K562 (cell line): ENCODE measurements around the gene PPP1R3E. TPM values are rescaled to one million over a fixed set of nuclear protein-coding genes. Genes with fewer than 3 reads are reported as not detected.

Experiments
- ATF7 ChIP-seq: fragments of 450-650 bp; IDR thresholded peaks from 2 replicates; pipeline ENCODE4 v1.7.1; 2014; ENCODE audit warnings: mild to moderate bottlenecking, moderate library complexity
- CBX2 ChIP-seq: fragments of 200-600 bp; sonication (generic); IDR thresholded peaks from one replicate; pipeline ENCODE4 v1.6.1; 2012; ENCODE audit warnings: mild to moderate bottlenecking, low read length, inconsistent platforms; ENCODE audit not compliant: insufficient read depth, poor library complexity, severe bottlenecking
- COPS2 ChIP-seq: fragments of 450-650 bp; conservative IDR thresholded peaks from 2 replicates; pipeline ENCODE4 v1.6.1; 2016; ENCODE audit warnings: mild to moderate bottlenecking, moderate library complexity
- CREM ChIP-seq: IDR thresholded peaks from 2 replicates; pipeline ENCODE4 v1.6.1; 2014; ENCODE audit warnings: antibody characterized with exemption, low read depth
- ESRRA ChIP-seq: fragments of 450-650 bp; IDR thresholded peaks from 2 replicates; pipeline ENCODE4 v1.6.1; 2014; ENCODE audit warnings: low read depth, mild to moderate bottlenecking, moderate library complexity, borderline replicate concordance
- HMG20A ChIP-seq: fragments of 450-650 bp; formaldehyde crosslinking; conservative IDR thresholded peaks from 2 replicates; pipeline ENCODE4 v1.4.0; 2020; ENCODE audit warnings: mild to moderate bottlenecking, mixed read lengths
- LCOR ChIP-seq: sonication (generic); formaldehyde crosslinking; IDR thresholded peaks from 2 replicates; pipeline ENCODE4 v1.8.0; 2022; ENCODE audit warnings: mild to moderate bottlenecking, missing genetic modification reagents
- MBD2 ChIP-seq: sonication (generic); IDR thresholded peaks from 2 replicates; pipeline ENCODE4 v1.6.1; 2016; ENCODE audit warnings: low read depth, borderline replicate concordance
- NELFE ChIP-seq: IDR thresholded peaks from 2 replicates; pipeline ENCODE4 v1.6.1; 2011; ENCODE audit warnings: mild to moderate bottlenecking; ENCODE audit not compliant: insufficient read depth, insufficient read length
- NR3C1 ChIP-seq: sonication (generic); formaldehyde crosslinking; IDR thresholded peaks from 2 replicates; pipeline ENCODE4 v1.8.1; 2022; ENCODE audit warnings: missing genetic modification reagents
- POLR2AphosphoS5 ChIP-seq: IDR thresholded peaks from 2 replicates; pipeline ENCODE4 v1.6.1; 2011; ENCODE audit warnings: mild to moderate bottlenecking, low read depth, low read length, moderate library complexity; ENCODE audit not compliant: control insufficient read depth, insufficient read depth
- ZBTB7A ChIP-seq: IDR thresholded peaks from 2 replicates; pipeline ENCODE4 v1.6.1; 2011; ENCODE audit warnings: low read depth, mild to moderate bottlenecking, low read length, moderate library complexity, borderline replicate concordance; ENCODE audit not compliant: control insufficient read depth
- ZNF253 ChIP-seq: fragments of 250-450 bp; sonication (Bioruptor Pico); conservative IDR thresholded peaks from 2 replicates; pipeline ENCODE4 v1.6.1; 2021; ENCODE audit warnings: mild to moderate bottlenecking
- ZNF764 ChIP-seq: fragments of 250-450 bp; sonication (Bioruptor Pico); IDR thresholded peaks from 2 replicates; pipeline ENCODE4 v1.4.0; 2020; ENCODE audit warnings: low read depth, mild to moderate bottlenecking, moderate library complexity
- polyA plus RNA-seq, 8 experiments: library from polyadenylated mRNA; depleted of rRNA in 4 of 8; stranded (reverse) in 5 of 8; unstranded in 3 of 8; fragments of >200 nt; fragmentation: Nextera tagmentation in 2 of 8; fragmentation: Illumina TruSeq in 1 of 8; extraction: Ambion mirVana in 2 of 8; extraction: Trizol in 1 of 8; gene quantifications; 2 replicates each; pipeline versions ENCODE4 v1.2.1 to v1.2.3, GENCODE V29; 2011 to 2014; ENCODE audit warnings: inconsistent platforms in 1 of 8, missing spikeins in 1 of 8
- total RNA-seq, 7 experiments: library from RNA; depleted of rRNA in 6 of 7; stranded (reverse); fragments of >200 nt in 6 of 7; fragmentation: Illumina TruSeq in 2 of 7; extraction: Trizol in 2 of 7; gene quantifications; 2 replicates each; pipeline versions ENCODE4 v1.2.1 to v1.2.3, GENCODE V29; 2011 to 2021; ENCODE audit warnings: low replicate concordance in 1 of 7
- TF ChIP-seq, protein P1 (sequence below), 3 experiments: IDR thresholded peaks in 2 of 3; conservative IDR thresholded peaks in 1 of 3; 2 replicates each; pipeline ENCODE4 v1.5.1; 2011 to 2012; ENCODE audit warnings: low read length in 3 of 3, mild to moderate bottlenecking in 3 of 3, control low read depth in 2 of 3, improper control_type of control experiment in 1 of 3, inconsistent platforms in 1 of 3, low read depth in 1 of 3, mixed read lengths in 1 of 3, moderate library complexity in 1 of 3; ENCODE audit not compliant: insufficient read depth in 2 of 3
- TF ChIP-seq, protein P2 (sequence below): sonication (generic); formaldehyde crosslinking; IDR thresholded peaks from 2 replicates; pipeline ENCODE4 v1.8.0; 2022; ENCODE audit warnings: missing genetic modification reagents, mild to moderate bottlenecking, moderate library complexity, borderline replicate concordance
- TF ChIP-seq, protein P3 (sequence below): sonication (generic); formaldehyde crosslinking; IDR thresholded peaks from 2 replicates; pipeline ENCODE4 v1.8.1; 2022; ENCODE audit warnings: missing genetic modification reagents
- TF ChIP-seq, protein P4 (sequence below), 2 experiments: fragments of 450-650 bp; IDR thresholded peaks; 2 replicates each; pipeline ENCODE4 v1.6.1; 2016

The PPP1R3E gene
- total and polyA plus RNA-seq, 9 of the 15 experiments (the other 6 are each of a cell fraction or from before 2014, with no cell fraction given), result 3.2 to 18.4 (median 7.6) TPM

GRCh38 chr14:23286020-23286901 is 16.4 kb downstream of the PPP1R3E start, which contains the start of gene HOMEZ (continued):
- TF ChIP-seq LCOR (CRISPR knock-in tag) (0 out of 2 replicates have a peak, but pooled peaks have one; percentile 23), MBD2 (peak; percentile 98), NELFE (no peak), ATF7 (peak; percentile 84), ZNF764 (CRISPR knock-in tag) (no peak), CBX2 (no peak), NR3C1 (CRISPR knock-in tag) (no peak), COPS2 (no peak), CREM (peak; percentile 69; the same call in 1 of the 2 replicates), ZNF253 (CRISPR knock-in tag) (no peak), POLR2AphosphoS5 (peak; percentile 73), ESRRA (peak; percentile 51), ZBTB7A (peak; percentile 47; the same call in 1 of the 2 replicates), HMG20A (CRISPR knock-in tag) (no peak)
- TF ChIP-seq, protein P1, sequence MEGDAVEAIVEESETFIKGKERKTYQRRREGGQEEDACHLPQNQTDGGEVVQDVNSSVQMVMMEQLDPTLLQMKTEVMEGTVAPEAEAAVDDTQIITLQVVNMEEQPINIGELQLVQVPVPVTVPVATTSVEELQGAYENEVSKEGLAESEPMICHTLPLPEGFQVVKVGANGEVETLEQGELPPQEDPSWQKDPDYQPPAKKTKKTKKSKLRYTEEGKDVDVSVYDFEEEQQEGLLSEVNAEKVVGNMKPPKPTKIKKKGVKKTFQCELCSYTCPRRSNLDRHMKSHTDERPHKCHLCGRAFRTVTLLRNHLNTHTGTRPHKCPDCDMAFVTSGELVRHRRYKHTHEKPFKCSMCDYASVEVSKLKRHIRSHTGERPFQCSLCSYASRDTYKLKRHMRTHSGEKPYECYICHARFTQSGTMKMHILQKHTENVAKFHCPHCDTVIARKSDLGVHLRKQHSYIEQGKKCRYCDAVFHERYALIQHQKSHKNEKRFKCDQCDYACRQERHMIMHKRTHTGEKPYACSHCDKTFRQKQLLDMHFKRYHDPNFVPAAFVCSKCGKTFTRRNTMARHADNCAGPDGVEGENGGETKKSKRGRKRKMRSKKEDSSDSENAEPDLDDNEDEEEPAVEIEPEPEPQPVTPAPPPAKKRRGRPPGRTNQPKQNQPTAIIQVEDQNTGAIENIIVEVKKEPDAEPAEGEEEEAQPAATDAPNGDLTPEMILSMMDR (IDR thresholded peaks at IDR 0.05 in 2 of 3, conservative IDR thresholded peaks at IDR 0.05 in 1 of 3; ENCODE audit: insufficient read depth in 2 of 3, low read depth in 1 of 3, low read length in 3 of 3), result peak in 1 of 3 experiments; percentile 26; a peak in 1 of 6 replicates
- TF ChIP-seq, protein P2, sequence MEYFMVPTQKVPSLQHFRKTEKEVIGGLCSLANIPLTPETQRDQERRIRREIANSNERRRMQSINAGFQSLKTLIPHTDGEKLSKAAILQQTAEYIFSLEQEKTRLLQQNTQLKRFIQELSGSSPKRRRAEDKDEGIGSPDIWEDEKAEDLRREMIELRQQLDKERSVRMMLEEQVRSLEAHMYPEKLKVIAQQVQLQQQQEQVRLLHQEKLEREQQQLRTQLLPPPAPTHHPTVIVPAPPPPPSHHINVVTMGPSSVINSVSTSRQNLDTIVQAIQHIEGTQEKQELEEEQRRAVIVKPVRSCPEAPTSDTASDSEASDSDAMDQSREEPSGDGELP (CRISPR knock-in tag), result peak; percentile 96
- TF ChIP-seq, protein P3, sequence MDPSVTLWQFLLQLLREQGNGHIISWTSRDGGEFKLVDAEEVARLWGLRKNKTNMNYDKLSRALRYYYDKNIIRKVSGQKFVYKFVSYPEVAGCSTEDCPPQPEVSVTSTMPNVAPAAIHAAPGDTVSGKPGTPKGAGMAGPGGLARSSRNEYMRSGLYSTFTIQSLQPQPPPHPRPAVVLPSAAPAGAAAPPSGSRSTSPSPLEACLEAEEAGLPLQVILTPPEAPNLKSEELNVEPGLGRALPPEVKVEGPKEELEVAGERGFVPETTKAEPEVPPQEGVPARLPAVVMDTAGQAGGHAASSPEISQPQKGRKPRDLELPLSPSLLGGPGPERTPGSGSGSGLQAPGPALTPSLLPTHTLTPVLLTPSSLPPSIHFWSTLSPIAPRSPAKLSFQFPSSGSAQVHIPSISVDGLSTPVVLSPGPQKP (CRISPR knock-in tag), result no peak
- TF ChIP-seq, protein P4, sequence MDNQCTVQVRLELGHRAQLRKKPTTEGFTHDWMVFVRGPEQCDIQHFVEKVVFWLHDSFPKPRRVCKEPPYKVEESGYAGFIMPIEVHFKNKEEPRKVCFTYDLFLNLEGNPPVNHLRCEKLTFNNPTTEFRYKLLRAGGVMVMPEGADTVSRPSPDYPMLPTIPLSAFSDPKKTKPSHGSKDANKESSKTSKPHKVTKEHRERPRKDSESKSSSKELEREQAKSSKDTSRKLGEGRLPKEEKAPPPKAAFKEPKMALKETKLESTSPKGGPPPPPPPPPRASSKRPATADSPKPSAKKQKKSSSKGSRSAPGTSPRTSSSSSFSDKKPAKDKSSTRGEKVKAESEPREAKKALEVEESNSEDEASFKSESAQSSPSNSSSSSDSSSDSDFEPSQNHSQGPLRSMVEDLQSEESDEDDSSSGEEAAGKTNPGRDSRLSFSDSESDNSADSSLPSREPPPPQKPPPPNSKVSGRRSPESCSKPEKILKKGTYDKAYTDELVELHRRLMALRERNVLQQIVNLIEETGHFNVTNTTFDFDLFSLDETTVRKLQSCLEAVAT (IDR thresholded peaks at IDR 0.05), result peak; percentile 15 to 75; a peak in 1 of 4 replicates
